ENCODE results near the gene CRYBB1. TPM values are rescaled to one million over a fixed set of nuclear protein-coding genes. Genes with fewer than 3 reads are reported as not detected.
"Not testable (repeated sequence)": the region's sequence is repeated elsewhere in the genome, so short reads cannot be mapped to it uniquely, and the experiment has no call there.

Gene CRYBB1
- total RNA-seq, 4 donors from 2014 or later: not detected

GRCh38 chr22:26615830-26616435, 1.9 kb downstream of the CRYBB1 start:
- TF ChIP-seq POLR2A (IDR thresholded peaks at IDR 0.05): no peak
- Histone ChIP-seq H3K9me3 (no peaks in the 10 kb centered on the region), H3K36me3 (no peaks in the 10 kb centered on the region), H3K27me3 (no peaks in the 10 kb centered on the region), H3K27ac (no peak overlapping the region), H3K4me1 (peaks cover 0 to 4% (median 0%) of the 10 kb centered on the region in 4 donors), H3K4me3 (no peak overlapping the region)
- no peak for DNase-seq

DNA sequence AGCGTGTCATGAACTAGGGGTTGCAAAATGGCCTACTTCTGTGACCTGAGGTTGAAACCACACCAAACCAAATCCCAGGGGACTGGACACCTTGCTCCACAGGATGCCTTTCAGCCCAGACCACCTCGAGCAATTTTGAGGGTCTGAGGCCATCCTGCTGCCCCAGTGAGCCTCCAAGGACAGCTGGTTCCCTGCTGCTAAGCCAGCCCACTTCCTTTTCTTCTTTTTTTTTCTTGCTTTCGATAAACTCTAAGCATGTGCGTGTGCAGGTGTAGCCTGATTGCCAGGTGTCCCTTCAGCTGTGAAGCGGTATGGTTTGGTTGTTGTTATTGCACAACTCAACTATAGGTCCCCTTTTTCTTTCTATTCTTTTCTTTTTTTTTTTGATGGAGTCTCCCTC, 2.7 kb downstream of the CRYBB1 start:
- no peaks in the 10 kb centered on the region for H3K9me3 ChIP-seq
- peak overlapping the region in 1 of 4 donors; percentile 46 for H3K27ac ChIP-seq
- H3K4me3 ChIP-seq: no peak overlapping the region
- no peak for TF ChIP-seq POLR2A (IDR thresholded peaks at IDR 0.05)
- TF ChIP-seq, protein P1, sequence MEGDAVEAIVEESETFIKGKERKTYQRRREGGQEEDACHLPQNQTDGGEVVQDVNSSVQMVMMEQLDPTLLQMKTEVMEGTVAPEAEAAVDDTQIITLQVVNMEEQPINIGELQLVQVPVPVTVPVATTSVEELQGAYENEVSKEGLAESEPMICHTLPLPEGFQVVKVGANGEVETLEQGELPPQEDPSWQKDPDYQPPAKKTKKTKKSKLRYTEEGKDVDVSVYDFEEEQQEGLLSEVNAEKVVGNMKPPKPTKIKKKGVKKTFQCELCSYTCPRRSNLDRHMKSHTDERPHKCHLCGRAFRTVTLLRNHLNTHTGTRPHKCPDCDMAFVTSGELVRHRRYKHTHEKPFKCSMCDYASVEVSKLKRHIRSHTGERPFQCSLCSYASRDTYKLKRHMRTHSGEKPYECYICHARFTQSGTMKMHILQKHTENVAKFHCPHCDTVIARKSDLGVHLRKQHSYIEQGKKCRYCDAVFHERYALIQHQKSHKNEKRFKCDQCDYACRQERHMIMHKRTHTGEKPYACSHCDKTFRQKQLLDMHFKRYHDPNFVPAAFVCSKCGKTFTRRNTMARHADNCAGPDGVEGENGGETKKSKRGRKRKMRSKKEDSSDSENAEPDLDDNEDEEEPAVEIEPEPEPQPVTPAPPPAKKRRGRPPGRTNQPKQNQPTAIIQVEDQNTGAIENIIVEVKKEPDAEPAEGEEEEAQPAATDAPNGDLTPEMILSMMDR (IDR thresholded peaks at IDR 0.05): no peak
- H3K27me3 ChIP-seq: no peaks in the 10 kb centered on the region
- peak in 2 of 3 donors; percentile 59 to 75 for DNase-seq
- no peaks in the 10 kb centered on the region for H3K36me3 ChIP-seq
- peaks cover 0 to 12% (median 2%) of the 10 kb centered on the region in 4 donors for H3K4me1 ChIP-seq

- no peak for DNase-seq
- Histone ChIP-seq H3K27me3 (no peaks in the 10 kb centered on the region), H3K27ac (no peak overlapping the region), H3K4me1 (peaks cover 0 to 16% (median 2%) of the 10 kb centered on the region in 4 donors), H3K9me3 (no peaks in the 10 kb centered on the region), H3K36me3 (no peaks in the 10 kb centered on the region), H3K4me3 (no peak overlapping the region)
- no peak for TF ChIP-seq POLR2A (IDR thresholded peaks at IDR 0.05)
- TF ChIP-seq, protein P1 (IDR thresholded peaks at IDR 0.05): no peak
These were observed 3.5 kb downstream of the CRYBB1 start for GRCh38 chr22:26614322-26614721.

- not testable (repeated sequence) for H3K27me3 ChIP-seq, H3K27ac ChIP-seq, DNase-seq, H3K9me3 ChIP-seq, H3K36me3 ChIP-seq, H3K4me3 ChIP-seq
- peaks cover 0 to 16% (median 2%) of the 10 kb centered on the region in 4 donors for H3K4me1 ChIP-seq
These were observed 4.1 kb downstream of the CRYBB1 start for GRCh38 chr22:26613753-26614152.

DNA sequence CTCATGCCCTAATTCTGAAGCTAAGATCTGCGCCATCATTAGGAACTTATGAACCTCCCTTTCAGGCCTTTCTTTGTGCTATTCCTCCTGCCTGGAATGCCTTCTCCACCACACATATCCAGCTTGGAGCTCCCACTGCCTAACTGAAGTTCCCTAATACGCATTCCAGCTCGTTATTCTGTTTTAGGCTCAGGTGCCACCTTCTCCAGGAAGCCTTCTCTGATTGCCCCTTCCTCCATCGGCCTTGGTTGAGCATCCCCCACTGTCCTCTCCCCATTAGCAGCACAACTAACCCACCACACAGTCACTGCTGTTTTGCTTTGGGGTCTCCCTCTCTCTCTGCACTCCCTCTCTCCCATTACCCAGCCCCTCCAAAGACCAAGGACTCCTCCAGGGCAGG, 5.2 kb downstream of the CRYBB1 start:
- Histone ChIP-seq H3K36me3 (no peaks in the 10 kb centered on the region), H3K9me3 (no peaks in the 10 kb centered on the region), H3K4me1 (peaks cover 0 to 16% (median 2%) of the 10 kb centered on the region in 4 donors), H3K4me3 (no peak overlapping the region), H3K27me3 (no peaks in the 10 kb centered on the region), H3K27ac (no peak overlapping the region)
- TF ChIP-seq, protein P1 (IDR thresholded peaks at IDR 0.05): no peak
- TF ChIP-seq POLR2A (IDR thresholded peaks at IDR 0.05): no peak
- DNase-seq: no peak

GRCh38 chr22:26610996-26611395, 6.8 kb downstream of the CRYBB1 start:
- DNase-seq: no peak
- H3K27me3 ChIP-seq: no peaks in the 10 kb centered on the region
- no peak overlapping the region for H3K4me3 ChIP-seq
- peaks cover 0 to 16% (median 2%) of the 10 kb centered on the region in 4 donors for H3K4me1 ChIP-seq
- no peak overlapping the region for H3K27ac ChIP-seq
- H3K9me3 ChIP-seq: no peaks in the 10 kb centered on the region
- TF ChIP-seq POLR2A (IDR thresholded peaks at IDR 0.05): no peak
- TF ChIP-seq, protein P1 (IDR thresholded peaks at IDR 0.05): no peak
- no peaks in the 10 kb centered on the region for H3K36me3 ChIP-seq
